Heart left ventricle (tissue), 13 donors: Measurements from ENCODE around the gene ANO4.

ENCODE experiments used
- CTCF ChIP-seq, 12 donors: fragments of 200-600 bp; sonication (generic) in 4 of 12; IDR thresholded peaks; one replicate each; pipeline versions ENCODE4 v1.5.0 to v1.8.0; 2018 to 2022; ENCODE audit warnings: antibody characterized with exemption in 12 of 12, mild to moderate bottlenecking in 5 of 12
- POLR2A ChIP-seq, 2 donors: fragments of 450-650 bp; IDR thresholded peaks; one replicate each; pipeline ENCODE4 v1.6.1; 2017; ENCODE audit warnings: antibody characterized with exemption in 2 of 2, mild to moderate bottlenecking in 2 of 2, moderate library complexity in 2 of 2
- donor health status: ischemic (EF 13 %, LVEDD 7.1; RV severe dilation, severe dysfunction).
- donor health status: DM: no; HTN: yes; CAD: no.
- donor health status: DM: no; HTN: no; CAD: no.
- donor health status: ischemic (EF 25% LVEDD 6.9; RV normal size, moderate dysfunction).
- donor health status: ischemic (EF 25% LVEDD 5.7; RV mildly dilated, moderate dysfunction).
- donor health status: ischemic (EF 35%, LVEDD 5.7; RV mildly dilated, moderate dysfunction).
- donor health status: nonischemic (EF 11% LVEDD 7.7; RV severe dilation, severe dysfunction).
- donor health status: DM: yes; HTN: yes; CAD: no.
- donor health status: PGD.
- donor health status: ischemic (EF 29% LVEDD 5.4; RV normal size, mild dysfunction).
- donor health status: nonischemic (EF 23%, LVEDD 6.1; RV moderate dilation, normal function).

- TF ChIP-seq POLR2A (IDR thresholded peaks at IDR 0.05) = no peak
- no peak for TF ChIP-seq CTCF (IDR thresholded peaks at IDR 0.05)
Measured at GRCh38 chr12:101050631-101051030, 256.1 kb downstream of the ANO4 start.
